Kidney (tissue), 14 donors: ENCODE results near the gene MRRF. TPM values are rescaled to one million over a fixed set of nuclear protein-coding genes. Genes with fewer than 3 reads are reported as not detected.
"Not testable (repeated sequence)": the region's sequence is repeated elsewhere in the genome, so short reads cannot be mapped to it uniquely, and the experiment has no call there.

Experiments
- DNase-seq, 5 donors: peaks; one replicate each; pipeline ENCODE4 v3.0.0-alpha.2; 2013 to 2020
- FAIRE-seq: peaks from 2 replicates; lab custom pipeline; 2012; peaks lifted over from hg19 to GRCh38; lab: Jason Lieb, UNC
- H3K27ac ChIP-seq, 2 donors: one replicate each; pipeline ENCODE4 v1.7.0; 2013; ENCODE audit warnings: low read depth in 2 of 2, low read length in 2 of 2, inconsistent platforms in 1 of 2
- H3K27me3 ChIP-seq: one replicate; pipeline ENCODE4 v1.7.1; 2013; ENCODE audit warnings: low read length, inconsistent platforms; ENCODE audit not compliant: control insufficient read depth, insufficient read depth
- H3K36me3 ChIP-seq, 3 donors: one replicate each; pipeline versions ENCODE4 v1.7.0 to v1.7.1; 2013; ENCODE audit warnings: low read length in 3 of 3, control low read depth in 1 of 3, inconsistent platforms in 1 of 3; ENCODE audit not compliant: insufficient read depth in 3 of 3, control insufficient read depth in 2 of 3
- H3K4me1 ChIP-seq, 3 donors: one replicate each; pipeline versions ENCODE4 v1.7.0 to v1.7.1; 2013; ENCODE audit warnings: low read length in 3 of 3, inconsistent platforms in 1 of 3, low read depth in 1 of 3; ENCODE audit not compliant: control insufficient read depth in 2 of 3, insufficient read depth in 2 of 3
- H3K4me3 ChIP-seq, 3 donors: one replicate each; pipeline versions ENCODE4 v1.7.0 to v1.8.1; 2013; ENCODE audit warnings: low read length in 3 of 3, control low read depth in 1 of 3, inconsistent platforms in 1 of 3
- H3K9ac ChIP-seq, 3 donors: one replicate each; pipeline versions ENCODE4 v1.7.0 to v1.7.1; 2013; ENCODE audit warnings: low read length in 3 of 3, control low read depth in 1 of 3, inconsistent platforms in 1 of 3
- H3K9me3 ChIP-seq, 3 donors: one replicate each; pipeline versions ENCODE4 v1.7.0 to v1.7.1; 2013; ENCODE audit warnings: low read length in 3 of 3, control low read depth in 1 of 3, inconsistent platforms in 1 of 3; ENCODE audit not compliant: control insufficient read depth in 2 of 3, insufficient read depth in 1 of 3
- CTCF ChIP-seq: IDR thresholded peaks from 3 replicates; pipeline ENCODE4 v1.5.1; 2012; ENCODE audit warnings: mild to moderate bottlenecking, moderate library complexity, borderline replicate concordance; ENCODE audit not compliant: insufficient read depth; ENCODE audit errors: extremely low read depth
- intact Hi-C: fragments of 100-400 bp; cut with DNase I; formaldehyde crosslinking; loops from one replicate; pipeline ENCODE4 v1.11.1; 2022
- polyA plus RNA-seq: library from polyadenylated mRNA; stranded (reverse); fragments of 350-450 nt; fragmentation: Illumina TruSeq; extraction: RNeasy Lipid Tissue Mini Kit (QIAGEN cat#74804); gene quantifications from one replicate; pipeline ENCODE4 v1.2.3, GENCODE V29; 2014; ENCODE audit warnings: low read depth, low replicate concordance; ENCODE audit not compliant: insufficient read depth
- total RNA-seq: library from RNA; stranded (reverse); fragmentation: NEBNext Ultra II Directional; extraction: Animal tissue kit (Norgen Biotek cat#: 25700); gene quantifications from one replicate; pipeline ENCODE4 v1.2.1, GENCODE V29; 2021
- donor health status: control.
- donor health status: control.
- donor health status: control.
- donor health status: control.
- donor health status: control.
- donor health status: DM: yes; HTN: yes; CAD: no.
- donor health status: Normal renal cell carcinoma (clear cell type).

The MRRF gene
- total and polyA plus RNA-seq, 2 donors from 2014 or later, result 38.8 to 44.9 TPM

- FAIRE-seq (no peak), DNase-seq (no peak)
- Histone ChIP-seq H3K4me3 (no peak overlapping the region), H3K9me3 (no peaks in the 10 kb centered on the region), H3K4me1 (no peaks in the 10 kb centered on the region), H3K36me3 (peaks cover 2 to 28% (median 18%) of the 10 kb centered on the region in 3 donors), H3K9ac (no peak overlapping the region), H3K27ac (no peak overlapping the region), H3K27me3 (no peaks in the 10 kb centered on the region)
- TF ChIP-seq CTCF, result no peak
- intact Hi-C loops, result no loop called here
Measured at GRCh38 chr9:122327175-122327574, 62.5 kb downstream of the MRRF start.

GRCh38 chr9:122329597-122329996 lies 64.9 kb downstream of the MRRF start:
- Histone ChIP-seq H3K27me3 (no peaks in the 10 kb centered on the region), H3K36me3 (peaks cover 0 to 6% (median 0%) of the 10 kb centered on the region in 3 donors), H3K4me3 (no peak overlapping the region), H3K9me3 (no peaks in the 10 kb centered on the region), H3K9ac (no peak overlapping the region), H3K4me1 (no peaks in the 10 kb centered on the region), H3K27ac (no peak overlapping the region)
- intact Hi-C loops, result no loop called here
- TF ChIP-seq CTCF, result no peak
- FAIRE-seq, result no peak
- no peak for DNase-seq

GRCh38 chr9:122330466-122330865 lies 65.8 kb downstream of the MRRF start:
- H3K4me3 ChIP-seq, H3K36me3 ChIP-seq, H3K9ac ChIP-seq, H3K27me3 ChIP-seq, H3K27ac ChIP-seq, intact Hi-C loops, H3K4me1 ChIP-seq, H3K9me3 ChIP-seq, DNase-seq, FAIRE-seq: not testable (repeated sequence)

- no peak overlapping the region for H3K27ac ChIP-seq
- FAIRE-seq (no peak), DNase-seq (no peak)
- intact Hi-C loops, result no loop called here
- H3K36me3 ChIP-seq, result peaks cover 0 to 6% (median 0%) of the 10 kb centered on the region in 3 donors
- no peaks in the 10 kb centered on the region for H3K9me3 ChIP-seq
- no peaks in the 10 kb centered on the region for H3K27me3 ChIP-seq
- TF ChIP-seq CTCF, result no peak
- no peak overlapping the region for H3K4me3 ChIP-seq
- H3K4me1 ChIP-seq, result no peaks in the 10 kb centered on the region
- no peak overlapping the region for H3K9ac ChIP-seq
Measured at GRCh38 chr9:122331523-122331927, 66.8 kb downstream of the MRRF start.
